Thymus (tissue), 11 donors: Measurements from ENCODE around the gene HDHD5. TPM values are rescaled to one million over a fixed set of nuclear protein-coding genes. Genes with fewer than 3 reads are reported as not detected.

Experiments used
- DNase-seq, 9 donors: peaks; one replicate each; pipeline ENCODE4 v3.0.0-alpha.2; 2013; ENCODE audit warnings: low spot score in 9 of 9, low read depth in 6 of 9, missing footprints in 1 of 9
- H3K27ac ChIP-seq, 2 donors: one replicate each; pipeline ENCODE4 v1.5.1; 2013; ENCODE audit warnings: control low read depth in 1 of 2, low read depth in 1 of 2, low read length in 1 of 2, mild to moderate bottlenecking in 1 of 2, moderate library complexity in 1 of 2
- H3K27me3 ChIP-seq, 2 donors: one replicate each; pipeline ENCODE4 v1.5.1; 2013; ENCODE audit warnings: low read length in 1 of 2; ENCODE audit not compliant: control insufficient read depth in 2 of 2, insufficient read depth in 1 of 2
- H3K36me3 ChIP-seq, 2 donors: one replicate each; pipeline ENCODE4 v1.5.1; 2013; ENCODE audit warnings: low read length in 1 of 2, mild to moderate bottlenecking in 1 of 2, moderate library complexity in 1 of 2; ENCODE audit not compliant: control insufficient read depth in 2 of 2, insufficient read depth in 2 of 2
- H3K4me1 ChIP-seq, 2 donors: one replicate each; pipeline ENCODE4 v1.5.1; 2013; ENCODE audit warnings: low read length in 2 of 2; ENCODE audit not compliant: control insufficient read depth in 2 of 2, insufficient read depth in 2 of 2
- H3K4me3 ChIP-seq, 2 donors: one replicate each; pipeline ENCODE4 v1.5.1; 2013; ENCODE audit warnings: low read length in 2 of 2, control low read depth in 1 of 2, mild to moderate bottlenecking in 1 of 2
- H3K9me3 ChIP-seq, 2 donors: one replicate each; pipeline ENCODE4 v1.5.1; 2013; ENCODE audit warnings: low read length in 1 of 2, mild to moderate bottlenecking in 1 of 2; ENCODE audit not compliant: control insufficient read depth in 2 of 2, insufficient read depth in 1 of 2
- WGBS: extraction: QIAGEN DNeasy Blood & Tissue Kit; methylation state at CpG from one replicate; pipeline ENCODE4 v1.1.7; 2013; 5-methylcytosine and 5-hydroxymethylcytosine counted together
- polyA plus RNA-seq: library from polyadenylated mRNA; stranded (reverse); fragments of 200-250 nt; gene quantifications from one replicate; pipeline ENCODE4 v1.2.3, GENCODE V29; 2013
- total RNA-seq: library from RNA; stranded (reverse); fragments of 120-200 nt; gene quantifications from one replicate; pipeline ENCODE4 v1.2.4, GENCODE V29; 2013
- donor health status: healthy.

The HDHD5 gene
- total and polyA plus RNA-seq, 2 donors = 30.7 to 31.3 TPM

DNA sequence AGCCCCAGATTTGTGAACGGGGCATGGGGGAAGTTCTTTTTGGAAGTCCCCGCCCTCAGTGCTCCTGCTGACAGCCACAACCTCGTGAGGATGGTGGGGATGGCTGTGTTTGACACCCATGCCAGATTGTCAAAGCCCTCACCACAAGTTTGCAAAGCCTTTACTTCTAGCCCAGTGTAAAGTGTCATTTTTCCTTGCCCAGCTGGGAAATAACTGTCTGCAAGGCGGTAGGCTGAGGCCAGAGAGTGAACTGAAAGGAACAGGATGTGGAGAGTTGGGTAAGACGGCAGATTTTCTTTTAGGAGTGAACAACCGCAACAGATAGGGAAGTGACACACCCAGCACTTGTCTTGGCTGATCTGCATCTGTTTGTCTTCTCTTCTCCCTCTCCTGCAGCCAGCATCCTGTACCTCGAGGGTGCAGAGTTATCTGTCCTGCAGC, 60.7 kb downstream of the HDHD5 start:
- Histone ChIP-seq H3K27ac (peak overlapping the region; percentile 62 to 71), H3K36me3 (peaks cover 50 to 63% of the 10 kb centered on the region in 2 donors), H3K9me3 (no peaks in the 10 kb centered on the region), H3K4me3 (peak overlapping the region in 1 of 2 donors; percentile 1), H3K4me1 (peaks cover 38 to 52% of the 10 kb centered on the region in 2 donors), H3K27me3 (no peaks in the 10 kb centered on the region)
- 10% methylated on average over 7 of the region's 7 CpGs for WGBS
- peak in 6 of 9 donors; percentile 53 to 83 (median 61) for DNase-seq

- DNase-seq = no peak
- H3K4me1 ChIP-seq = peaks cover 38 to 56% of the 10 kb centered on the region in 2 donors
- H3K4me3 ChIP-seq = no peak overlapping the region
- no peaks in the 10 kb centered on the region for H3K27me3 ChIP-seq
- no peak overlapping the region for H3K27ac ChIP-seq
- WGBS = 94% methylated on average over 6 of the region's 6 CpGs
- peaks cover 45 to 56% of the 10 kb centered on the region in 2 donors for H3K36me3 ChIP-seq
- H3K9me3 ChIP-seq = no peaks in the 10 kb centered on the region
Observed at GRCh38 chr22:17097701-17098100, 61.4 kb downstream of the HDHD5 start.

GRCh38 chr22:17097062-17097461, 62.0 kb downstream of the HDHD5 start:
- Histone ChIP-seq H3K36me3 (peaks cover 38 to 49% of the 10 kb centered on the region in 2 donors), H3K4me1 (peaks cover 42 to 61% of the 10 kb centered on the region in 2 donors), H3K27me3 (no peaks in the 10 kb centered on the region), H3K27ac (no peak overlapping the region), H3K9me3 (no peaks in the 10 kb centered on the region), H3K4me3 (no peak overlapping the region)
- WGBS = 88% methylated on average over 6 of the region's 6 CpGs
- DNase-seq = no peak

DNA sequence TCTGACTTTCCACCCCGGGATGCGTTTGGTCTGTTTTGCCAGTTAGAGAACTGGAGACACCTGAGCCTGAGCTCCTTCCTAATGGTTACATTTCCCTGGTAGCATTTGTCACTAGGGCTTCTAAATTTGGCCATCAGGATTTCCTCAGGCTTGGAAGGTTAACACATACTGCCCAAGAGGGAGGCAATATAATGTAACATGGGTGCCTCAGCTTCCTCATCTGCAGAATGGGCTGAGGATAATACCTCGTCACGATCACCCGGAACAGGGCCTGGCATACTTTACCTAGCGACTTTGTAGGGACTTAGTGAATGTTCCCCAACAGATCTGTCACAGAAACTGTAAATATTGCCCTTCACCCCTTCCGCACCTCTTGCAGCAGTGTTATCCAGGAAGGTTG, 63.0 kb downstream of the HDHD5 start:
- H3K9me3 ChIP-seq = no peaks in the 10 kb centered on the region
- peaks cover 45 to 58% of the 10 kb centered on the region in 2 donors for H3K4me1 ChIP-seq
- H3K4me3 ChIP-seq = no peak overlapping the region
- WGBS = 99% methylated on average over 7 of the region's 7 CpGs
- H3K36me3 ChIP-seq = peaks cover 28 to 39% of the 10 kb centered on the region in 2 donors
- H3K27me3 ChIP-seq = no peaks in the 10 kb centered on the region
- H3K27ac ChIP-seq = no peak overlapping the region
- DNase-seq = no peak

GRCh38 chr22:17095538-17095937, 63.5 kb downstream of the HDHD5 start:
- no peak overlapping the region for H3K27ac ChIP-seq
- no peaks in the 10 kb centered on the region for H3K9me3 ChIP-seq
- H3K4me1 ChIP-seq = peaks cover 48 to 56% of the 10 kb centered on the region in 2 donors
- no peak for DNase-seq
- 99% methylated on average over 6 of the region's 6 CpGs for WGBS
- H3K27me3 ChIP-seq = no peaks in the 10 kb centered on the region
- H3K4me3 ChIP-seq = no peak overlapping the region
- H3K36me3 ChIP-seq = peaks cover 23 to 38% of the 10 kb centered on the region in 2 donors

- no peaks in the 10 kb centered on the region for H3K27me3 ChIP-seq
- H3K27ac ChIP-seq = no peak overlapping the region
- no peaks in the 10 kb centered on the region for H3K9me3 ChIP-seq
- peaks cover 5 to 18% of the 10 kb centered on the region in 2 donors for H3K36me3 ChIP-seq
- H3K4me1 ChIP-seq = peaks cover 42 to 49% of the 10 kb centered on the region in 2 donors
- DNase-seq = no peak
- H3K4me3 ChIP-seq = no peak overlapping the region
- WGBS = 95% methylated on average over 3 of the region's 3 CpGs
Observed at GRCh38 chr22:17093081-17093480, 66.0 kb downstream of the HDHD5 start.

GRCh38 chr22:17091851-17092250, 67.2 kb downstream of the HDHD5 start:
- Histone ChIP-seq H3K27ac (no peak overlapping the region), H3K9me3 (no peaks in the 10 kb centered on the region), H3K4me1 (peaks cover 34 to 51% of the 10 kb centered on the region in 2 donors), H3K36me3 (peaks cover 0 to 11% of the 10 kb centered on the region in 2 donors), H3K4me3 (no peak overlapping the region), H3K27me3 (no peaks in the 10 kb centered on the region)
- 85% methylated on average over 4 of the region's 4 CpGs for WGBS
- no peak for DNase-seq

- Histone ChIP-seq H3K4me1 (peaks cover 37 to 53% of the 10 kb centered on the region in 2 donors), H3K27ac (no peak overlapping the region), H3K9me3 (no peaks in the 10 kb centered on the region)
Observed at GRCh38 chr22:17090550-17090949, 68.5 kb downstream of the HDHD5 start.

More at GRCh38 chr22:17090550-17090949, 68.5 kb downstream of the HDHD5 start:
- DNase-seq = no peak
- Histone ChIP-seq H3K27me3 (no peaks in the 10 kb centered on the region), H3K36me3 (peaks cover 0 to 11% of the 10 kb centered on the region in 2 donors), H3K4me3 (no peak overlapping the region)
